Astrocyte of the cerebellum (primary cell): ENCODE measurements around the gene URAD.

ENCODE experiments used
- DNase-seq: peaks from one replicate; pipeline ENCODE4 v3.0.0-alpha.2; 2011; ENCODE audit warnings: low read depth
- H3K4me3 ChIP-seq: 2 replicates; pipeline ENCODE4 v1.5.1; 2011; ENCODE audit warnings: mild to moderate bottlenecking, low read depth, low read length, moderate library complexity
- in situ Hi-C: cut with HindIII; loops from 2 replicates; pipeline ENCODE4 v1.10.0; 2017; ENCODE audit warnings: low sequenced_read_pairs
- TF ChIP-seq, protein P1 (sequence below): IDR thresholded peaks from 2 replicates; pipeline ENCODE4 v1.5.1; 2012; ENCODE audit warnings: low read length, low read depth, moderate library complexity, mild to moderate bottlenecking; ENCODE audit errors: missing control alignments

The URAD gene

DNA sequence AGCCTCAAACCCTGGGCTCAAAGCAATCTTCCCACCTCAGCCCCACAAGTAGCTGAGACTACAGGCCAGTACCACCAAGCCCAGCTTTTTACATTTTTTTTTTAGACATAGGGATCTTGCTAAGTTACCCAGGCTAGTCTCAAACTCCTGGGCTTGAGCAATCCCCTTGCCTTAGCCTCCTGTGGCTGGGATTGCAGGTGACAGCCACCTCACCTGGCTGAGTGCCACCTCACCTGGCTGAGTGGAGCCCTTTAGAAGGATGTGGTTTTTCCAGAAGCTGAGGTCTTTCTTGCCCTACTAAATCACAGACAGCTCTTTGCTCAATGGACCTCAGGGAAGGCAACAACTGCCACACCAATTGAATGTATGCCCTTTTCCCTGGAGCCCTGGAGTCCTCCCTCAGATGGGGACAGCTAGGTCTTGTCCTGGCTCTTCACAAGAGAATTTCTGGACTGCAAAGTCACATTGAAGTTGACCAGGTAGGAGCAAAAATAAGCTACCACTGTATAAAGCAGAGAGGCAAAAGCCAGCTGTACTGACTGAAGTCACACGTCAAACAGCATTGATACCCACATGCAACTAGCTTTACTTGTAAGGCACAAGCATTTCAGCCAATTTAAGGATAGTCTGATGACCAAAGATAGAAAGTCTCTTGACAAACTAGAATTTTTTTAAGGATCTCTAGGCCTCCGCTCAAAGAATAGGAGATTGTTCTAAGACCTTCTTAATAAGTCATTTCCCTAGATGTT is 54.7 kb downstream of the URAD start:
- TF ChIP-seq, protein P1, sequence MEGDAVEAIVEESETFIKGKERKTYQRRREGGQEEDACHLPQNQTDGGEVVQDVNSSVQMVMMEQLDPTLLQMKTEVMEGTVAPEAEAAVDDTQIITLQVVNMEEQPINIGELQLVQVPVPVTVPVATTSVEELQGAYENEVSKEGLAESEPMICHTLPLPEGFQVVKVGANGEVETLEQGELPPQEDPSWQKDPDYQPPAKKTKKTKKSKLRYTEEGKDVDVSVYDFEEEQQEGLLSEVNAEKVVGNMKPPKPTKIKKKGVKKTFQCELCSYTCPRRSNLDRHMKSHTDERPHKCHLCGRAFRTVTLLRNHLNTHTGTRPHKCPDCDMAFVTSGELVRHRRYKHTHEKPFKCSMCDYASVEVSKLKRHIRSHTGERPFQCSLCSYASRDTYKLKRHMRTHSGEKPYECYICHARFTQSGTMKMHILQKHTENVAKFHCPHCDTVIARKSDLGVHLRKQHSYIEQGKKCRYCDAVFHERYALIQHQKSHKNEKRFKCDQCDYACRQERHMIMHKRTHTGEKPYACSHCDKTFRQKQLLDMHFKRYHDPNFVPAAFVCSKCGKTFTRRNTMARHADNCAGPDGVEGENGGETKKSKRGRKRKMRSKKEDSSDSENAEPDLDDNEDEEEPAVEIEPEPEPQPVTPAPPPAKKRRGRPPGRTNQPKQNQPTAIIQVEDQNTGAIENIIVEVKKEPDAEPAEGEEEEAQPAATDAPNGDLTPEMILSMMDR = no peak
- in situ Hi-C loops = no loop called here

DNA sequence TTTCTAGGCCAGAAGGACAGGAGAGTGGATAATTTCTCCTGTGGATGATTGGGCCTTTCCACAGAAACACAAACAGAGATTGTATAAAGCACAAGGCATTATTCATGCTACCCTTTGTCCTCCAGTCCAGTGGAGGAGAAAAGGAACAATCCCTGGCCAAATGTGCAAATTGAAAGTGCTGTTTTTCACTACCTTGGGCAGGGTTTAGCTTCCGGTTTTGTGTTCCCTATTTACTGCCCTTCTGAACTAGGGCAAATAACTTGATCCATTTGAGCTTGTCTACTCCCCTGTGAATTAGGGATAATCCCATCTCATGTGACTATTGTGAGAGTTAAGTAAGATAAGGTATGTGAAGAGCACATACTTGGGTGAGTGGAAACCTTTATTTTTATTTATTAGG is 55.4 kb downstream of the URAD start:
- H3K4me3 ChIP-seq = no peak overlapping the region
- TF ChIP-seq, protein P1 = no peak
- DNase-seq = no peak
- in situ Hi-C loops = no loop called here

More for the DNA sequence above, 54.7 kb downstream of the URAD start:
- H3K4me3 ChIP-seq = no peak overlapping the region
- DNase-seq = no peak

DNA sequence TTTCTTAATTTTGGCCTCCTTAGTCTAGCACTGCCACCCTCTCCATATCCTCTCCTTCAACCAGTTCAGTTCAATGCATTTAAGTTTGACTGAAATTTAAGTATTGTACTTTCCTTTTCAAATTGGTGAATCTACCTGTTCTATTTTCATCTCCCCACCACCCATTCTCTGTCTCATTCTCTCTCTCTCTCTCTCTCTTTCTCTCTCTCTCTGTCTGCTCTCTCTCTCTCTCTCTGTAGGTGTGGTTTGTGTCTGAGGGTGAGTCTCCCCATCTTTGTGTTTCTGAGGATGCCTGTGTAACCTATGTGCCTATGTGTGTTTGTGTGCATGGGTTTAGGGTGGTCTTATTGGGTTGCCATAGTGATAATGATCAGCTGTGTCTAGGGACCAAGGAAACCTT is 58.6 kb downstream of the URAD start:
- TF ChIP-seq, protein P1 = no peak
- H3K4me3 ChIP-seq = no peak overlapping the region
- in situ Hi-C loops = no loop called here
- no peak for DNase-seq

DNA sequence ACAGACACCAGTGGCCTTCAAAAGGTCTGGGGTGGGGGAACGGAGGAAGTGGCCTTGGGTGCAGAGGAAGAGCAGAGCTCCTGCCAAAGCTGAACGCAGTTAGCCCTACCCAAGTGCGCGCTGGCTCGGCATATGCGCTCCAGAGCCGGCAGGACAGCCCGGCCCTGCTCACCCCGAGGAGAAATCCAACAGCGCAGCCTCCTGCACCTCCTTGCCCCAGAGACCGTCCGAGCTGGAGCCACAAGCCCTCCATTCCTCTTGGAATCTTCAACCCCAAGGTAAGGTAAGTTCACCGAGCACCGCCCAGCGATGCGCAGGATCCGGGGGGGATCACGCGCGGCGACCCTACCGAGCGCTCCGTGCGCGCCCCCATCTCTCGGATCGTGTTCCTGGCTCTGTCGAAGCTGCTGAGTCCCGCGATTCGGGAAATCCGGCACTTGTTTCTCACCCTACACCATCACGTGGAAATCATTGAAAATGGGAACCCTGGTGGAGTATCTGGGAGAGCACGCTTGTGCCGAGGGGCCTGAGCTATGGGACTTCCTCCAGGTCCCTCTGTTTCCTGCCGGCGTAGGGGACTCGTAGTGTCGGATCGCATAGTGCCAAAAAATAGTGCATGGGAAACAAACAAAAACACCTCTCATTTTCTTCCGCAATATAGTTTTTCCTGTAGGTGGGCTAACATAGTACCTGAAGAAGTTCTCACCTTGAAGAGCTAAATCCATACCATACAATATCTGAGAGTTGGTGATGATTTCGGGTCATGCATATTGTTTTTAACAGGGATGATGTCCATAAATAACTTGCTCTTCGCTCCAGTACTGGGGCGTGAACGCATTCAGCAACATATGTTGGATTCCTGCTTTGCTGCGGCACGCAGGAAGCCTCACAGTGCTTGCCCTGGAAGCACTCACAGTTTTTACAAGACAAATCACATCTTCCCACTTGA is 59.4 kb downstream of the URAD start:
- no peak for DNase-seq
- TF ChIP-seq, protein P1 = no peak
- H3K4me3 ChIP-seq = no peak overlapping the region
- in situ Hi-C loops = no loop called here

DNA sequence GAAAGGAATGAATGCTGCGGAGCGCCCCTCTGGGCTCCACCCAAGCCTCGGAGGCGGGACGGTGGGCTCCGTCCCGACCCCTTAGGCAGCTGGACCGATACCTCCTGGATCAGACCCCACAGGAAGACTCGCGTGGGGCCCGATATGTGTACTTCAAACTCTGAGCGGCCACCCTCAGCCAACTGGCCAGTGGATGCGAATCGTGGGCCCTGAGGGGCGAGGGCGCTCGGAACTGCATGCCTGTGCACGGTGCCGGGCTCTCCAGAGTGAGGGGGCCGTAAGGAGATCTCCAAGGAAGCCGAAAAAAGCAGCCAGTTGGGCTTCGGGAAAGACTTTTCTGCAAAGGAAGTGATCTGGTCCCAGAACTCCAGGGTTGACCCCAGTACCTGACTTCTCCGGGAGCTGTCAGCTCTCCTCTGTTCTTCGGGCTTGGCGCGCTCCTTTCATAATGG is 60.1 kb downstream of the URAD start:
- DNase-seq = no peak
- H3K4me3 ChIP-seq = no peak overlapping the region
- in situ Hi-C loops = no loop called here
- TF ChIP-seq, protein P1 = no peak
